ENCODE measurements around the gene CIDEA.
"Not testable (repeated sequence)": the region's sequence is repeated elsewhere in the genome, so short reads cannot be mapped to it uniquely, and the experiment has no call there.

CIDEA gene

GRCh38 chr18:12239431-12239830 is 14.7 kb upstream of the CIDEA start:
- DNase-seq: no peak

GRCh38 chr18:12242658-12243260 is 11.4 kb upstream of the CIDEA start:
- DNase-seq: no peak

- DNase-seq: not testable (repeated sequence)
Observed at GRCh38 chr18:12243272-12243671, 10.9 kb upstream of the CIDEA start.

GRCh38 chr18:12245793-12246135 is 8.4 kb upstream of the CIDEA start:
- DNase-seq: no peak

GRCh38 chr18:12246849-12247808 is 7.0 kb upstream of the CIDEA start:
- no peak for DNase-seq

GRCh38 chr18:12247946-12248345 is 6.2 kb upstream of the CIDEA start:
- DNase-seq: no peak

- DNase-seq: no peak
Observed at GRCh38 chr18:12248926-12249720, 5.0 kb upstream of the CIDEA start.

- no peak for DNase-seq
Observed at GRCh38 chr18:12251311-12251710, 2.9 kb upstream of the CIDEA start.

- DNase-seq: no peak
Observed at GRCh38 chr18:12252061-12252460, 2.1 kb upstream of the CIDEA start.

GRCh38 chr18:12253027-12253426 is 1.1 kb upstream of the CIDEA start:
- no peak for DNase-seq

GRCh38 chr18:12253663-12254135 is 462 bp upstream of the CIDEA start:
- no peak for DNase-seq

GRCh38 chr18:12254820-12255511 is 805 bp downstream of the CIDEA start:
- DNase-seq: no peak

- DNase-seq: no peak
Observed at GRCh38 chr18:12255626-12256026, 1.5 kb downstream of the CIDEA start.

GRCh38 chr18:12256951-12257350 is 2.8 kb downstream of the CIDEA start:
- DNase-seq: no peak

- DNase-seq: no peak
Observed at GRCh38 chr18:12257996-12258718, 4.0 kb downstream of the CIDEA start.

GRCh38 chr18:12258719-12259705 is 4.9 kb downstream of the CIDEA start:
- no peak for DNase-seq

- no peak for DNase-seq
Observed at GRCh38 chr18:12262748-12263147, 8.6 kb downstream of the CIDEA start.

- no peak for DNase-seq
Observed at GRCh38 chr18:12264864-12265263, 10.7 kb downstream of the CIDEA start.

GRCh38 chr18:12271376-12272235 is 17.4 kb downstream of the CIDEA start:
- peak; percentile 35 to 37 for DNase-seq

GRCh38 chr18:12274793-12275192 is 20.6 kb downstream of the CIDEA start:
- DNase-seq: no peak
